A549 (cell line): ENCODE measurements around the gene SV2C. TPM values are rescaled to one million over a fixed set of nuclear protein-coding genes. Genes with fewer than 3 reads are reported as not detected.
A peak's percentile ranks its signal among the peaks of the same experiment; 100 is the strongest.

Source experiments
- ATAC-seq, 2 experiments: fragments of 200-7000 bp in 1 of 2; fragments of >200 bp in 1 of 2; cut with Nextera tagmentation in 1 of 2; cut with Tn5 transposase in 1 of 2; 3 replicates each; pipeline versions ENCODE4 v1.8.0 to v1.9.1; 2018 to 2020; ENCODE audit warnings: mild to moderate bottlenecking in 1 of 2, moderate library complexity in 1 of 2
- CTCF ChIA-PET: fragments of 300-600 bp; sonication (Branson Sonifier 250); formaldehyde crosslinking; extraction: SDS; loops from one replicate; lab custom pipeline; 2021; ENCODE audit warnings: antibody characterized with exemption, inconsistent platforms; lab: Yijun Ruan, JAX
- POLR2A ChIA-PET: fragments of 350-600 bp; formaldehyde crosslinking; extraction: SDS; loops from one replicate; lab custom pipeline; 2021; ENCODE audit warnings: antibody characterized with exemption, inconsistent platforms; lab: Yijun Ruan, JAX
- DNase-seq, 2 experiments: peaks; one replicate each; pipeline versions ENCODE4 v3.0.0 to v3.0.0-alpha.2; 2011 to 2016; ENCODE audit warnings: low read depth in 1 of 2, low spot score in 1 of 2
- FAIRE-seq: peaks from 2 replicates; lab custom pipeline; 2011; peaks lifted over from hg19 to GRCh38; lab: Jason Lieb, UNC
- H3K27ac ChIP-seq, 2 experiments: fragments of >200 bp; sonication (Bioruptor Twin); formaldehyde crosslinking; 3 replicates each; pipeline ENCODE4 v1.5.1; 2016 to 2017
- H3K4me1 ChIP-seq: fragments of >200 bp; sonication (Bioruptor Twin); formaldehyde crosslinking; 3 replicates; pipeline ENCODE4 v1.6.1; 2016
- H3K4me2 ChIP-seq: fragments of >200 bp; sonication (Bioruptor Twin); formaldehyde crosslinking; 3 replicates; pipeline ENCODE4 v1.6.1; 2016
- H3K4me3 ChIP-seq: fragments of >200 bp; sonication (Bioruptor Twin); formaldehyde crosslinking; 3 replicates; pipeline ENCODE4 v1.5.1; 2016
- H3K9me3 ChIP-seq: fragments of >200 bp; sonication (Bioruptor Twin); formaldehyde crosslinking; 3 replicates; pipeline ENCODE4 v1.6.1; 2016
- CBX2 ChIP-seq: fragments of 200-600 bp; sonication (generic); IDR thresholded peaks from 2 replicates; pipeline ENCODE4 v1.6.1; 2016; ENCODE audit warnings: low read depth, mild to moderate bottlenecking, borderline replicate concordance
- CBX8 ChIP-seq: fragments of 200-600 bp; sonication (generic); IDR thresholded peaks from 2 replicates; pipeline ENCODE4 v1.6.1; 2016
- CHD2 ChIP-seq: fragments of 150-350 bp; IDR thresholded peaks from 2 replicates; pipeline ENCODE4 v1.6.1; 2014; ENCODE audit warnings: low read length; ENCODE audit not compliant: partially characterized antibody
- CHD4 ChIP-seq: fragments of 200-600 bp; sonication (generic); IDR thresholded peaks from 2 replicates; pipeline ENCODE4 v1.6.1; 2016; ENCODE audit warnings: antibody characterized with exemption, mild to moderate bottlenecking, borderline replicate concordance
- EP300 ChIP-seq, 2 experiments: fragments of >200 bp; sonication (Bioruptor Twin); formaldehyde crosslinking; IDR thresholded peaks; 2 replicates in 1 of 2; 3 replicates in 1 of 2; pipeline ENCODE4 v1.6.1; 2016 to 2017
- FOSB ChIP-seq: fragments of 250-450 bp; sonication (Bioruptor Pico); IDR thresholded peaks from 2 replicates; pipeline ENCODE4 v1.5.0; 2020; ENCODE audit warnings: mild to moderate bottlenecking, moderate library complexity
- FOXS1 ChIP-seq: fragments of 250-450 bp; sonication (Bioruptor Pico); IDR thresholded peaks from 2 replicates; pipeline ENCODE4 v1.5.0; 2020; ENCODE audit warnings: mild to moderate bottlenecking, moderate library complexity
- HOXA7 ChIP-seq: fragments of 250-450 bp; sonication (Bioruptor Pico); IDR thresholded peaks from 2 replicates; pipeline ENCODE4 v1.5.0; 2020; ENCODE audit warnings: mild to moderate bottlenecking, moderate library complexity
- JUN ChIP-seq, 2 experiments: fragments of >200 bp; sonication (Bioruptor Twin); formaldehyde crosslinking; IDR thresholded peaks; 2 replicates in 1 of 2; 3 replicates in 1 of 2; pipeline ENCODE4 v1.6.1; 2016 to 2017
- KDM1A ChIP-seq: fragments of 200-600 bp; sonication (generic); IDR thresholded peaks from 2 replicates; pipeline ENCODE4 v1.6.1; 2016; ENCODE audit warnings: low read depth, mild to moderate bottlenecking
- MAZ ChIP-seq: fragments of 150-350 bp; IDR thresholded peaks from 2 replicates; pipeline ENCODE4 v1.6.1; 2014; ENCODE audit warnings: antibody characterized with exemption, low read depth, low read length, borderline replicate concordance
- POLR2A ChIP-seq: IDR thresholded peaks from 2 replicates; pipeline ENCODE4 v1.6.1; 2012; ENCODE audit warnings: mild to moderate bottlenecking, low read length
- POLR2AphosphoS2 ChIP-seq: conservative IDR thresholded peaks from 2 replicates; pipeline ENCODE4 v1.6.1; 2012; ENCODE audit warnings: low read length, improper control_type of control experiment, inconsistent platforms
- RAD21 ChIP-seq, 2 experiments: fragments of >200 bp in 1 of 2; sonication (Bioruptor Twin) in 1 of 2; formaldehyde crosslinking in 1 of 2; IDR thresholded peaks in 1 of 2; conservative IDR thresholded peaks in 1 of 2; 2 replicates in 1 of 2; 3 replicates in 1 of 2; pipeline ENCODE4 v1.6.1; 2012 to 2018; ENCODE audit warnings: inconsistent platforms in 1 of 2
- SREBF2 ChIP-seq: fragments of 450-650 bp; IDR thresholded peaks from 2 replicates; pipeline ENCODE4 v1.6.1; 2014; ENCODE audit warnings: mild to moderate bottlenecking, moderate library complexity
- WGBS: methylation state at CpG from one replicate; pipeline ENCODE4 v1.1.6; 2017; ENCODE audit errors: missing lambda C conversion rate; 5-methylcytosine and 5-hydroxymethylcytosine counted together
- polyA plus RNA-seq, 4 experiments: library from polyadenylated mRNA; depleted of rRNA in 3 of 4; stranded (reverse); fragments of >200 nt; fragmentation: RNase III in 1 of 4; extraction: RNeasy Plus Mini Kit Qiagen cat#74134 plus additional on column Dnase treatment in 1 of 4; gene quantifications; 2 replicates in 3 of 4; 3 replicates in 1 of 4; pipeline ENCODE4 v1.2.3, GENCODE V29; 2011 to 2017
- TF ChIP-seq, protein P1 (sequence below): IDR thresholded peaks from 2 replicates; pipeline ENCODE4 v1.6.1; 2012
- TF ChIP-seq, protein P2 (sequence below): fragments of >200 bp; sonication (Bioruptor Twin); formaldehyde crosslinking; IDR thresholded peaks from 3 replicates; pipeline ENCODE4 v1.6.1; 2016
- TF ChIP-seq, protein P3 (sequence below): fragments of 200-600 bp; sonication (generic); IDR thresholded peaks from 2 replicates; pipeline ENCODE4 v1.6.1; 2016; ENCODE audit warnings: antibody characterized with exemption, mild to moderate bottlenecking, moderate library complexity
- TF ChIP-seq, protein P4 (sequence below): fragments of 150-350 bp; IDR thresholded peaks from 2 replicates; pipeline ENCODE4 v1.6.1; 2014; ENCODE audit warnings: low read depth, mild to moderate bottlenecking, low read length

Gene SV2C
- polyA plus RNA-seq, 2 of the 4 experiments (the other 2 are of a cell fraction): not detected

DNA sequence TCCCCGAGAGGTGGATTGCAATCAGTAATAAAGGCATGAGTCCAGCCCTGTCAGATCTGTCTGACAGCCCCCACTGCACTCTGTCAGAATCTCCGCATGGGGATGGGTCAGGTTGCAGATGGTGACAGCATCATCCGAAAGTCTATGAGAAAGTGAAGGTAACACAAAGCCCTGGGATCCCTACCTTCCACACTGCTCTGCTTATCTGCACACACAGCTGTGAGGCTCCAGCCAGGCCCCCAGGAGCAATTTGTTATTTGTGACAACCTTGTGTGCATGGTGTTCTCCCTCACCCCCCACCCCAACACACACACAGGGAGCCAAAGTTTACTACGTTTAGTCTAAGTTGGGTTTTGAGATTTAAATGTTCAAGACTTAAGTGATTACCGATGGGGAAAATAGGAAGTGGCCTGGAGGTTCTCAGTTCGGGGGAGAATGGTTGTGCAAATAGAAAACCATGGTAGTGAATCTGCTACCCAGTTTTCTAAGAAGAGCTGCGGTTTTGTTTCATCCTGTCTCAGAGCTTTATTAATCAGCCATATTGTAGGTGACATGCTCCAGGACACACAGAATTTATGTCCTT, 92.7 kb downstream of the SV2C start:
- ChIA-PET POLR2A (no interaction called here), CTCF (interaction anchor here (0.5 to 3.0 kb wide), 30 partner anchors 8 to 1102 kb away, joined by 3 to 27 read pairs (median 4); no protein-coding TSS in a partner anchor)
- ATAC-seq (peak in 1 of 2 experiments; percentile 36; a peak in 2 of 6 replicates), DNase-seq (no peak), FAIRE-seq (no peak)
- Histone ChIP-seq H3K4me2 (no peak overlapping the region), H3K9me3 (no peaks in the 10 kb centered on the region), H3K4me1 (no peaks in the 10 kb centered on the region), H3K27ac (no peak overlapping the region), H3K4me3 (no peak overlapping the region)
- WGBS: 57% methylated on average over 7 of the region's 7 CpGs
- no peak for TF ChIP-seq POLR2AphosphoS2
- no peak for TF ChIP-seq POLR2A
- no peak for TF ChIP-seq EP300 (IDR thresholded peaks at IDR 0.05)
- no peak for TF ChIP-seq FOXS1 (CRISPR knock-in tag)
- TF ChIP-seq, protein P1, sequence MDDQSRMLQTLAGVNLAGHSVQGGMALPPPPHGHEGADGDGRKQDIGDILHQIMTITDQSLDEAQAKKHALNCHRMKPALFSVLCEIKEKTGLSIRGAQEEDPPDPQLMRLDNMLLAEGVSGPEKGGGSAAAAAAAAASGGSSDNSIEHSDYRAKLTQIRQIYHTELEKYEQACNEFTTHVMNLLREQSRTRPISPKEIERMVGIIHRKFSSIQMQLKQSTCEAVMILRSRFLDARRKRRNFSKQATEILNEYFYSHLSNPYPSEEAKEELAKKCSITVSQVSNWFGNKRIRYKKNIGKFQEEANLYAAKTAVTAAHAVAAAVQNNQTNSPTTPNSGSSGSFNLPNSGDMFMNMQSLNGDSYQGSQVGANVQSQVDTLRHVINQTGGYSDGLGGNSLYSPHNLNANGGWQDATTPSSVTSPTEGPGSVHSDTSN: no peak
- TF ChIP-seq, protein P2, sequence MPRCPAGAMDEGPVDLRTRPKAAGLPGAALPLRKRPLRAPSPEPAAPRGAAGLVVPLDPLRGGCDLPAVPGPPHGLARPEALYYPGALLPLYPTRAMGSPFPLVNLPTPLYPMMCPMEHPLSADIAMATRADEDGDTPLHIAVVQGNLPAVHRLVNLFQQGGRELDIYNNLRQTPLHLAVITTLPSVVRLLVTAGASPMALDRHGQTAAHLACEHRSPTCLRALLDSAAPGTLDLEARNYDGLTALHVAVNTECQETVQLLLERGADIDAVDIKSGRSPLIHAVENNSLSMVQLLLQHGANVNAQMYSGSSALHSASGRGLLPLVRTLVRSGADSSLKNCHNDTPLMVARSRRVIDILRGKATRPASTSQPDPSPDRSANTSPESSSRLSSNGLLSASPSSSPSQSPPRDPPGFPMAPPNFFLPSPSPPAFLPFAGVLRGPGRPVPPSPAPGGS: no peak
- no peak for TF ChIP-seq RAD21 (conservative IDR thresholded peaks at IDR 0.05 in 1 of 2, IDR thresholded peaks at IDR 0.05 in 1 of 2)
- TF ChIP-seq KDM1A: no peak
- TF ChIP-seq CHD2: no peak
- no peak for TF ChIP-seq MAZ
- no peak for TF ChIP-seq CBX2
- no peak for TF ChIP-seq CBX8
- TF ChIP-seq, protein P3, sequence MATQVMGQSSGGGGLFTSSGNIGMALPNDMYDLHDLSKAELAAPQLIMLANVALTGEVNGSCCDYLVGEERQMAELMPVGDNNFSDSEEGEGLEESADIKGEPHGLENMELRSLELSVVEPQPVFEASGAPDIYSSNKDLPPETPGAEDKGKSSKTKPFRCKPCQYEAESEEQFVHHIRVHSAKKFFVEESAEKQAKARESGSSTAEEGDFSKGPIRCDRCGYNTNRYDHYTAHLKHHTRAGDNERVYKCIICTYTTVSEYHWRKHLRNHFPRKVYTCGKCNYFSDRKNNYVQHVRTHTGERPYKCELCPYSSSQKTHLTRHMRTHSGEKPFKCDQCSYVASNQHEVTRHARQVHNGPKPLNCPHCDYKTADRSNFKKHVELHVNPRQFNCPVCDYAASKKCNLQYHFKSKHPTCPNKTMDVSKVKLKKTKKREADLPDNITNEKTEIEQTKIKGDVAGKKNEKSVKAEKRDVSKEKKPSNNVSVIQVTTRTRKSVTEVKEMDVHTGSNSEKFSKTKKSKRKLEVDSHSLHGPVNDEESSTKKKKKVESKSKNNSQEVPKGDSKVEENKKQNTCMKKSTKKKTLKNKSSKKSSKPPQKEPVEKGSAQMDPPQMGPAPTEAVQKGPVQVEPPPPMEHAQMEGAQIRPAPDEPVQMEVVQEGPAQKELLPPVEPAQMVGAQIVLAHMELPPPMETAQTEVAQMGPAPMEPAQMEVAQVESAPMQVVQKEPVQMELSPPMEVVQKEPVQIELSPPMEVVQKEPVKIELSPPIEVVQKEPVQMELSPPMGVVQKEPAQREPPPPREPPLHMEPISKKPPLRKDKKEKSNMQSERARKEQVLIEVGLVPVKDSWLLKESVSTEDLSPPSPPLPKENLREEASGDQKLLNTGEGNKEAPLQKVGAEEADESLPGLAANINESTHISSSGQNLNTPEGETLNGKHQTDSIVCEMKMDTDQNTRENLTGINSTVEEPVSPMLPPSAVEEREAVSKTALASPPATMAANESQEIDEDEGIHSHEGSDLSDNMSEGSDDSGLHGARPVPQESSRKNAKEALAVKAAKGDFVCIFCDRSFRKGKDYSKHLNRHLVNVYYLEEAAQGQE: no peak
- no peak for TF ChIP-seq HOXA7 (CRISPR knock-in tag)

DNA sequence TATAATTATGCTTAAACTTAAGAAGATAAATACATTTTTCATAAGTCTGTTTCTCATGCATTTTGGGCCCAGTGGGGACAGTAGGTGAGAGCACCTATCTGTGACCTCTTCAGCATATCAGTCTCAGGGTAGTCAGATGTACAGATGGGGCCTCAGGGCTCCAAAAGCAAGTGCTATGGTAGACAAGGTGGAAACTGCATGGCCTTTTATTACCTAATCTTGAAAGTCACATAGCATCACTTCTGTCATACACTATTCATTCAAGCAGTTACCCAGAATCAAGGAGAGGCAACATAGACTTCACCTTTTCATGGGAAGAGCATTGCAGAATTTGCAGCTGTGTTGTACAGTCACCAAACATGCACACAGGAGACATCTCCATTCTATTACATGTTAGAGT, 94.8 kb downstream of the SV2C start:
- ATAC-seq (no peak), FAIRE-seq (no peak), DNase-seq (no peak)
- Histone ChIP-seq H3K4me1 (0 out of 3 replicates have a peak, but pooled peaks cover 4% of the 10 kb centered on the region), H3K4me2 (no peak overlapping the region), H3K9me3 (no peaks in the 10 kb centered on the region), H3K27ac (no peak overlapping the region), H3K4me3 (no peak overlapping the region)
- ChIA-PET CTCF (no interaction called here), POLR2A (no interaction called here)
- TF ChIP-seq, protein P4, sequence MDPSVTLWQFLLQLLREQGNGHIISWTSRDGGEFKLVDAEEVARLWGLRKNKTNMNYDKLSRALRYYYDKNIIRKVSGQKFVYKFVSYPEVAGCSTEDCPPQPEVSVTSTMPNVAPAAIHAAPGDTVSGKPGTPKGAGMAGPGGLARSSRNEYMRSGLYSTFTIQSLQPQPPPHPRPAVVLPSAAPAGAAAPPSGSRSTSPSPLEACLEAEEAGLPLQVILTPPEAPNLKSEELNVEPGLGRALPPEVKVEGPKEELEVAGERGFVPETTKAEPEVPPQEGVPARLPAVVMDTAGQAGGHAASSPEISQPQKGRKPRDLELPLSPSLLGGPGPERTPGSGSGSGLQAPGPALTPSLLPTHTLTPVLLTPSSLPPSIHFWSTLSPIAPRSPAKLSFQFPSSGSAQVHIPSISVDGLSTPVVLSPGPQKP: no peak
- TF ChIP-seq SREBF2 (no peak), FOSB (CRISPR knock-in tag) (no peak), CHD2 (no peak), JUN (IDR thresholded peaks at IDR 0.05) (no peak), CHD4 (no peak)
